GM19023 (cell line): ENCODE measurements around the gene PEAK3.

Experiments
- ATAC-seq: cut with Tn5 transposase; IDR thresholded peaks from one replicate; pipeline ENCODE4 v1.9.1; 2021; ENCODE audit warnings: mild to moderate bottlenecking, moderate library complexity; ENCODE audit not compliant: unreplicated experiment

PEAK3 gene

GRCh38 chr19:2271234-2272103, 10.5 kb downstream of the PEAK3 start:
- no peak for ATAC-seq

- no peak for ATAC-seq
Observed at GRCh38 chr19:2270423-2271233, 11.3 kb downstream of the PEAK3 start.

DNA sequence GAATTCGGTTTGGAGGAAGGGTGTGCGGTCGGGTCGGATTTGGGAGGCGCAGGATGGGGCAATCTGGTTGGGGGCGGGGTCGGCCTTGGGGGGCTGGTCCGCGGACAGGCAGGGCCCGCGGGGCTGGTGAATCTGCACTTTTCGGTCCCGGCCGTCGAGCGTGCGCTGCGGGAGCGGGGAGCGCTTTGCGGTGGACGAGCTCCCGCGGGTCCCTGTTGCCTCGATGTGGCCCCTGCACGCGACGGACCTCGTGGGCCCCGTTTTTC, 11.9 kb downstream of the PEAK3 start:
- no peak for ATAC-seq

DNA sequence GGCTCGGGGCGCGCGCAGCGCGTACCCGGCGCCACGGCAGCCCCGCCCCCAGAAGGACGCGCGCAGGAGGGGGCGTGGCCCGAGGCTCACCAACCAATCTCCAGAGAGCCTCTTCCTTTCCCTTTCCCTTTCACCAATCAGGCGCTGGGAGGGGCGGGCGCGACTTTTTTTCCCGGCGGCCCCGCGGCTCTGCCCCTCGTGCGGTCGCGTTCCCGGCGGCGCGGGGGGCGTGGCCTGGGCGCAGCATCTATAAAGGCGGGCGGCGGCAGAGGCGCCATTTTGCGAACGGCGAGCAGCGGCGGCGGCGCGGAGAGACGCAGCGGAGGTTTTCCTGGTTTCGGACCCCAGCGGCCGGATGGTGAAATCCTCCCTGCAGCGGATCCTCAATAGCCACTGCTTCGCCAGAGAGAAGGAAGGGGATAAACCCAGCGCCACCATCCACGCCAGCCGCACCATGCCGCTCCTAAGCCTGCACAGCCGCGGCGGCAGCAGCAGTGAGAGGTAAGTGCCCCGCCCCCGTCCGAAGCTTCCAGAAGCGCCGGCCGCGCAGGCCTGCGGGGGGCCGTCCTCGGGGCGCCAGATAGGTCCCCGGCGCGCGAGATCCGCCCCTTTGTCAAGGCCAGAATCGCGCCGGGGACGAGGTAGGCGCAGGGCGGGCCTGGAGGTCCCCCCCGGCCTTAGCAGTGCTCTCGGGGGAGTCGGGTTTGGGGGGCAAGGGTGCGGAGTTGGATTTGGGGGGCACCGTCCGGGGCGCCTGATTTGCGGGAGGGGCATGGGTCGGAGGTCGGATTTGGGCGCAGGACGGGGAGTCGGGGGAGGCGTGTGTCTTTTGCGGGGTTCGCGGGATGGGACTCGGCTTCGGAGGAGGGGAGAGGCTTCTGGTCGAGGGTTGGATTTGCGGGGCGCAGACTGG, 12.5 kb downstream of the PEAK3 start:
- ATAC-seq = peak; percentile 65

- no peak for ATAC-seq
Observed at GRCh38 chr19:2268861-2269243, 13.1 kb downstream of the PEAK3 start.

DNA sequence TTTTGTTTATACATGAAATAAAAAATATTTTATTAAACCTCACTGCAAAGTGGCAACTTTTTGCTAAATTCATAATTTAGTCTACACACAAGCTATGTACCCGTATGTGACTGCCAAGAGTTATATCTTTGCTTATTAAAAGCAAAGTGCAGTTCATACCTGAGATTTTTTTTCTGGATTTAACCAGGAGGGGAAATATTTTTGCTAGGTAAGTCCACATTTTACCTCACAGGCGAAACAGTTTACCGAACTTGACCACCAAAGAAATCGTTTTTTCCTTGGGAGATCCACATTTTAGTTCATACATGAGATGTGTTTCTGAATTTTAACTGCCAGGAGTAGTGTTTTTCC, 13.5 kb downstream of the PEAK3 start:
- no peak for ATAC-seq

- no peak for ATAC-seq
Observed at GRCh38 chr19:2266183-2266993, 15.6 kb downstream of the PEAK3 start.

GRCh38 chr19:2261438-2262172, 20.4 kb downstream of the PEAK3 start:
- no peak for ATAC-seq

GRCh38 chr19:2260341-2260805, 21.6 kb downstream of the PEAK3 start:
- no peak for ATAC-seq

- no peak for ATAC-seq
Observed at GRCh38 chr19:2259336-2259735, 22.6 kb downstream of the PEAK3 start.

- ATAC-seq = no peak
Observed at GRCh38 chr19:2255982-2256685, 25.8 kb downstream of the PEAK3 start, which contains the start of gene JSRP1. Gene JSRP1, minus strand, starts transcription at chr19:2256417. Its CDS starts 1,103 bp downstream, at chr19:2255314.

DNA sequence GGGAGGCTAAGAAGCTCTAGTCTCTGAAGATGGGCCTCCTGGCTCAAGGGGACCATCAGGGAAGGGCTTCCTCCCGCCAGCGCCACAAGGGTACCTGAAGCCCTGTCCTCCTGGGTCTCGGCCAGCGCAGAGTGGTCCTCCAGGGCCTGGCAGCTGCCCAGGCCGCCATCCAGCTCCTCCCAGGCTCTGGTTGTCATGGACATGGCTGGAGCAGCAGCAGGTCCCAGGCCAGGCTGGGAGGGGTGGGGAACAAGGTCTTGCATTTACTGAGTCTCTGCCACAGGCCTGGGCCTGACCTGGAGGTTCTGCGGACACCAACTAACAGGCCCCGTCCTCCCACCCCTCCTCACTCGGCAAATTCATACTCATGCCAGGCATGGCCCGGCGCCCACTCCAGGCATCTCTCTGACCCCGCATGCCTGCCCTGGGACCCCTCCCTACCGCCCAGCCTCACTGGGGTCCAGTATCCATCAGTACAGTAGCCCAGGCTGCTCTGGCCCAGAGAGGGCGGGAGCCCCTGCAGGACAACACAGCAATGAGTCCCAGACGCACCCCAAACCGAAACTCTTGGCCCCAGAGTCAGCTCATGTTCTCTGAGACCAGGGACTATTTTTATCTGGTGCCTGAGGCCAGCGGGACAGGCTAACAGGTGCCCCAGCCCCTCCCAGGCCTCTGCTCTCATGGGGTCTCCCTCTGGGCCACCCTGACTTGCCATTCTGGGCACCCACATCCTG, 26.7 kb downstream of the PEAK3 start:
- ATAC-seq = no peak

- no peak for ATAC-seq
Observed at GRCh38 chr19:2254064-2254872, 27.7 kb downstream of the PEAK3 start.

DNA sequence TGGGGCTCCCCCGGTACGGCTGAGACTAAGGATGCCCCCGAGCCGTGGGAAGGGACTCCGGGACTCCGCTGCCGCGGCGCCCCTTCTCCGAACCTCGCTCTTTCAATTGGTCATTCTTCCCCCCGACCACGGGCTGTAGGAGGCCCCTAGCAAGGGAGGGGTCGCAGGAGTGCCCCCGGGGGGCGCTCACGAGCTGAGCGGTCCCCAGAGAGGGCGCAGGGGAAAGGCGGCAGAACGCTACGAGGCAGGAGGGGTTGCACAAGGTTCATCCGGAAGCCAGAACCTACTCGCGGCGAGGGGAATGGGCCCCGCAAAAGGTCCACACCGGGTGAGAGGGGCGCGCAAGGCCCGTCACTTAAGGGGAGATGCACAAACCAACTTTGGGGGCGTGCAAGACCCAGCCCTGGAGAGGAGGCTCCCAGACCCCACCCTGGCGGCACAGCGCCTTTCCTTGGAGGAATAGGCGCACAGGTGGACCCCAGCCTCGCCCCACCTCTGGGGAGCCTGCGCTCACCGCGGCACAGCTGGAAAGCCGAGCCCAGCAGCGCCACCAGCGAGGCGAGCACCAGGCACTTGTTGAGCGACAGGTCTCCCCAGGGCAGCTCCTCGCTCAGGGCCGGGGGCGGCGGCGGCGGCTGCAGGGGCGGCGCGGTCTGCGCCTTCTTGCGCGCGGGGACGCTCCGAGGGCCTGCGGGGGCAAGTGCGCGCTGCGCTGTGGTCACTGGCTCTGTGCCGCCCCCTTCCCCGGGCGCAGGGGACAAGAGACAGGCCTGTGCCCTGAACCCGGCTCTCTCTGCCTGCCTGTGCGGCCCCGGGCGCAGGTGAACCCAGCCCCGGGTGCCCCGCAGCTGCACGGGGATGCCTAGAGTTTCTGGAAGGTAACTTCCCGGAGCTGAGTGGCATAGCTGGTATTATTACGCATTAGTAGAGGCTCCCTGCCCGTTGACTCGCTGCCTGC, 28.6 kb downstream of the PEAK3 start:
- no peak for ATAC-seq

DNA sequence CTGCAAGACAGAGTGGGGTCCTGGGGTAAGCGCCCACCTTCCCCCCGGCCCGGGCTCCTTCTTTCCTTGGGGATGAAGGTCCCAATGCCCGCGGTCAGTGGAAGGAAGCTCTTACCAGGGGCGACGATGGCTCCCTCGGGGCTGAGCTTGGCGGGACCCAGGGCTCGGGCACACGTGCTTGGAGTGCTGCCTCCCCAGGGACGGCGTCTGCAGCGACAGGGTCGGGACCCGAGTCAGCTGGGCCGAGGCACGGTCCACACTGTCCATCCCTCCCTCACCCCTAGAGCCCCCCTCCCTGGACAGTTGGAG, 29.2 kb downstream of the PEAK3 start:
- ATAC-seq = no peak

- ATAC-seq = no peak
Observed at GRCh38 chr19:2252055-2252796, 29.7 kb downstream of the PEAK3 start.
